ENCODE measurements around the gene PLEKHH3. TPM values are rescaled to one million over a fixed set of nuclear protein-coding genes. Genes with fewer than 3 reads are reported as not detected.

PLEKHH3 gene
- total RNA-seq, 2 experiments from 2014 or later = 0.85 to 0.90 TPM

GRCh38 chr17:42680331-42680808, 3.6 kb upstream of the PLEKHH3 start:
- DNase-seq = no peak
- Mint-ChIP-seq H3K27ac (peak overlapping the region; percentile 31), H3K27me3 (peaks cover 58% of the 10 kb centered on the region), H3K9me3 (no peaks in the 10 kb centered on the region), H3K36me3 (no peaks in the 10 kb centered on the region), H3K4me3 (no peak overlapping the region), H3K4me1 (peaks cover 50% of the 10 kb centered on the region)

GRCh38 chr17:42679492-42680330, 2.9 kb upstream of the PLEKHH3 start:
- H3K27me3 Mint-ChIP-seq = peaks cover 63% of the 10 kb centered on the region

GRCh38 chr17:42678951-42679491, 2.2 kb upstream of the PLEKHH3 start:
- Mint-ChIP-seq H3K4me3 (peak overlapping the region; percentile 80), H3K27me3 (peaks cover 64% of the 10 kb centered on the region), H3K36me3 (no peaks in the 10 kb centered on the region), H3K4me1 (peaks cover 53% of the 10 kb centered on the region), H3K9me3 (no peaks in the 10 kb centered on the region), H3K27ac (peak overlapping the region; percentile 71)
- DNase-seq = peak; percentile 59

More at GRCh38 chr17:42679492-42680330, 2.9 kb upstream of the PLEKHH3 start:
- Mint-ChIP-seq H3K4me3 (peak overlapping the region; percentile 61), H3K9me3 (no peaks in the 10 kb centered on the region), H3K4me1 (peaks cover 51% of the 10 kb centered on the region), H3K27ac (peak overlapping the region; percentile 63), H3K36me3 (no peaks in the 10 kb centered on the region)
- DNase-seq = peak; percentile 85

GRCh38 chr17:42677921-42678781, 1.4 kb upstream of the PLEKHH3 start:
- Mint-ChIP-seq H3K27ac (peak overlapping the region; percentile 71), H3K4me3 (peak overlapping the region; percentile 80), H3K4me1 (peaks cover 49% of the 10 kb centered on the region), H3K36me3 (no peaks in the 10 kb centered on the region), H3K9me3 (no peaks in the 10 kb centered on the region), H3K27me3 (peaks cover 63% of the 10 kb centered on the region)
- peak; percentile 81 for DNase-seq

- DNase-seq = peak; percentile 96
- no peaks in the 10 kb centered on the region for H3K36me3 Mint-ChIP-seq
- peaks cover 43% of the 10 kb centered on the region for H3K4me1 Mint-ChIP-seq
- peaks cover 63% of the 10 kb centered on the region for H3K27me3 Mint-ChIP-seq
- peak overlapping the region; percentile 78 for H3K4me3 Mint-ChIP-seq
- H3K27ac Mint-ChIP-seq = peak overlapping the region; percentile 60
- no peaks in the 10 kb centered on the region for H3K9me3 Mint-ChIP-seq
Measured at GRCh38 chr17:42677012-42677857, 441 bp upstream of the PLEKHH3 start.

GRCh38 chr17:42675965-42676423, 800 bp downstream of the PLEKHH3 start:
- Mint-ChIP-seq H3K27ac (no peak overlapping the region), H3K27me3 (peaks cover 61% of the 10 kb centered on the region), H3K4me3 (peak overlapping the region; percentile 69), H3K4me1 (peaks cover 35% of the 10 kb centered on the region), H3K36me3 (no peaks in the 10 kb centered on the region), H3K9me3 (no peaks in the 10 kb centered on the region)
- no peak for DNase-seq

- Mint-ChIP-seq H3K9me3 (no peaks in the 10 kb centered on the region), H3K27me3 (peaks cover 63% of the 10 kb centered on the region), H3K36me3 (no peaks in the 10 kb centered on the region), H3K27ac (no peak overlapping the region), H3K4me3 (no peak overlapping the region), H3K4me1 (peaks cover 34% of the 10 kb centered on the region)
- no peak for DNase-seq
Measured at GRCh38 chr17:42675348-42675964, 1.3 kb downstream of the PLEKHH3 start.

GRCh38 chr17:42674755-42675347, 1.9 kb downstream of the PLEKHH3 start:
- Mint-ChIP-seq H3K36me3 (no peaks in the 10 kb centered on the region), H3K9me3 (no peaks in the 10 kb centered on the region), H3K27me3 (peaks cover 62% of the 10 kb centered on the region), H3K4me3 (no peak overlapping the region), H3K4me1 (peaks cover 34% of the 10 kb centered on the region), H3K27ac (no peak overlapping the region)
- DNase-seq = no peak

- H3K27me3 Mint-ChIP-seq = peaks cover 67% of the 10 kb centered on the region
- no peak for DNase-seq
- peaks cover 29% of the 10 kb centered on the region for H3K4me1 Mint-ChIP-seq
- no peaks in the 10 kb centered on the region for H3K36me3 Mint-ChIP-seq
- H3K9me3 Mint-ChIP-seq = no peaks in the 10 kb centered on the region
- no peak overlapping the region for H3K27ac Mint-ChIP-seq
- H3K4me3 Mint-ChIP-seq = no peak overlapping the region
Measured at GRCh38 chr17:42673885-42674754, 2.7 kb downstream of the PLEKHH3 start.

GRCh38 chr17:42673266-42673884, 3.4 kb downstream of the PLEKHH3 start:
- Mint-ChIP-seq H3K36me3 (peaks cover 1% of the 10 kb centered on the region), H3K27ac (no peak overlapping the region), H3K4me1 (peaks cover 22% of the 10 kb centered on the region), H3K9me3 (no peaks in the 10 kb centered on the region), H3K27me3 (peaks cover 74% of the 10 kb centered on the region), H3K4me3 (no peak overlapping the region)
- no peak for DNase-seq

GRCh38 chr17:42672038-42672437, 4.8 kb downstream of the PLEKHH3 start:
- DNase-seq = no peak
- peaks cover 14% of the 10 kb centered on the region for H3K4me1 Mint-ChIP-seq
- peaks cover 74% of the 10 kb centered on the region for H3K27me3 Mint-ChIP-seq
- H3K4me3 Mint-ChIP-seq = no peak overlapping the region
- no peak overlapping the region for H3K27ac Mint-ChIP-seq
- H3K36me3 Mint-ChIP-seq = peaks cover 1% of the 10 kb centered on the region
- no peaks in the 10 kb centered on the region for H3K9me3 Mint-ChIP-seq

GRCh38 chr17:42670789-42671657, 5.8 kb downstream of the PLEKHH3 start:
- DNase-seq = no peak
- peaks cover 14% of the 10 kb centered on the region for H3K4me1 Mint-ChIP-seq
- no peak overlapping the region for H3K27ac Mint-ChIP-seq
- peaks cover 1% of the 10 kb centered on the region for H3K36me3 Mint-ChIP-seq
- no peak overlapping the region for H3K4me3 Mint-ChIP-seq
- H3K9me3 Mint-ChIP-seq = no peaks in the 10 kb centered on the region
- peaks cover 66% of the 10 kb centered on the region for H3K27me3 Mint-ChIP-seq

All from activated naive CD8-positive, alpha-beta T cell treated with anti-CD3 and anti-CD28 coated beads for 36 hours (primary cell).